OCI-LY7 (cell line): ENCODE data around the gene SCN8A. TPM values are rescaled to one million over a fixed set of nuclear protein-coding genes. Genes with fewer than 3 reads are reported as not detected.

Source experiments
- BruUV-seq: library from RNA; stranded (reverse); fragments of 400-500 nt; replicated peaks from 2 replicates; lab custom pipeline; 2021; lab: Mats Ljungman, UMichigan
- CTCF ChIA-PET: fragments of 300-600 bp; sonication (Branson Sonifier 250); formaldehyde crosslinking; loops from one replicate; lab custom pipeline; 2022; ENCODE audit warnings: antibody characterized with exemption; ENCODE audit not compliant: unreplicated experiment; lab: Charles Lee
- POLR2A ChIA-PET: fragments of 300-600 bp; sonication (Branson Sonifier 250); formaldehyde crosslinking; loops from one replicate; lab custom pipeline; 2022; ENCODE audit warnings: antibody characterized with exemption; lab: Charles Lee
- DNase-seq: peaks from one replicate; pipeline ENCODE4 v3.0.0-alpha.2; 2015; ENCODE audit warnings: low spot score
- H2AFZ ChIP-seq: fragments of 200-600 bp; sonication (generic), shearing (Covaris generic); 2 replicates; pipeline ENCODE4 v1.6.1; 2014; ENCODE audit warnings: mild to moderate bottlenecking, antibody characterized with exemption, low read length, moderate library complexity
- H3K27ac ChIP-seq: fragments of 200-600 bp; sonication (generic); 2 replicates; pipeline ENCODE4 v1.5.1; 2014; ENCODE audit warnings: mixed run types, low read depth, mild to moderate bottlenecking, moderate library complexity, low read length, inconsistent platforms; ENCODE audit not compliant: poor library complexity, severe bottlenecking
- H3K36me3 ChIP-seq: fragments of 200-600 bp; sonication (generic); 2 replicates; pipeline ENCODE4 v1.6.1; 2014; ENCODE audit warnings: mild to moderate bottlenecking, antibody characterized with exemption, low read length, moderate library complexity, mixed read lengths; ENCODE audit not compliant: insufficient read depth
- H3K4me1 ChIP-seq: fragments of 200-600 bp; sonication (generic); 2 replicates; pipeline ENCODE4 v1.5.1; 2014; ENCODE audit warnings: mild to moderate bottlenecking, low read length; ENCODE audit not compliant: insufficient read depth, poor library complexity, severe bottlenecking
- H3K4me2 ChIP-seq: fragments of 200-600 bp; sonication (generic); 2 replicates; pipeline ENCODE4 v1.6.1; 2014; ENCODE audit warnings: mild to moderate bottlenecking, low read length
- H3K4me3 ChIP-seq: fragments of 200-600 bp; sonication (generic); 2 replicates; pipeline ENCODE4 v1.5.1; 2014; ENCODE audit warnings: mild to moderate bottlenecking, low read depth, low read length; ENCODE audit not compliant: poor library complexity, severe bottlenecking
- H3K79me2 ChIP-seq: fragments of 200-600 bp; sonication (generic); 2 replicates; pipeline ENCODE4 v1.6.1; 2016; ENCODE audit warnings: low read depth, mild to moderate bottlenecking, low read length, moderate library complexity, mixed read lengths; ENCODE audit not compliant: insufficient read depth
- H3K9me2 ChIP-seq: fragments of 200-600 bp; sonication (generic); 2 replicates; pipeline ENCODE4 v1.6.1; 2016; ENCODE audit warnings: mild to moderate bottlenecking, low read length, mixed read lengths; ENCODE audit not compliant: insufficient read depth
- H3K9me3 ChIP-seq: fragments of 200-600 bp; sonication (generic); 2 replicates; pipeline ENCODE4 v1.6.1; 2014; ENCODE audit warnings: mild to moderate bottlenecking, mixed run types, low read length, mixed read lengths
- H4K20me1 ChIP-seq: fragments of 200-600 bp; sonication (generic); 2 replicates; pipeline ENCODE4 v1.6.1; 2014; ENCODE audit warnings: mild to moderate bottlenecking, antibody characterized with exemption, low read length, moderate library complexity, mixed read lengths; ENCODE audit not compliant: insufficient read depth
- CTCF ChIP-seq: fragments of 200-600 bp; sonication (generic); conservative IDR thresholded peaks from 2 replicates; pipeline ENCODE4 v1.5.1; 2014; ENCODE audit warnings: mild to moderate bottlenecking, antibody characterized with exemption, low read length, moderate library complexity, mixed read lengths
- EZH2phosphoT487 ChIP-seq: fragments of 200-600 bp; sonication (generic); IDR thresholded peaks from 2 replicates; pipeline ENCODE4 v1.6.1; 2018; ENCODE audit warnings: low read depth, borderline replicate concordance, mild to moderate bottlenecking, mixed run types, antibody characterized with exemption, low read length, moderate library complexity, mixed read lengths
- intact Hi-C: fragments of 100-400 bp; cut with micrococcal nuclease; formaldehyde crosslinking; loops from one replicate; pipeline ENCODE4 v1.10.0; 2022; ENCODE audit not compliant: unreplicated experiment
- total RNA-seq, 2 experiments: library from RNA; depleted of rRNA in 1 of 2; stranded (reverse); fragments of >200 nt in 1 of 2; shearing (Covaris generic) in 1 of 2; gene quantifications; 2 replicates each; pipeline ENCODE4 v1.2.3, GENCODE V29; 2014 to 2022

Gene SCN8A
- total RNA-seq, 2 experiments from 2014 or later, result 0.88 to 2.6 TPM

GRCh38 chr12:51705450-51705849, 114.4 kb downstream of the SCN8A start:
- no peak for DNase-seq
- H2AFZ ChIP-seq, result no peak overlapping the region
- no peak overlapping the region for H3K4me2 ChIP-seq
- no peak overlapping the region for H3K27ac ChIP-seq
- intact Hi-C loops, result no loop called here
- ChIA-PET CTCF (no interaction called here), POLR2A (no interaction called here)
- H3K4me1 ChIP-seq, result no peaks in the 10 kb centered on the region
- BruUV-seq, result no TSS peak
- H4K20me1 ChIP-seq, result no peaks in the 10 kb centered on the region
- H3K4me3 ChIP-seq, result no peak overlapping the region
- H3K9me2 ChIP-seq, result no peaks in the 10 kb centered on the region
- TF ChIP-seq CTCF (no peak), EZH2phosphoT487 (no peak)
- H3K9me3 ChIP-seq, result no peaks in the 10 kb centered on the region
- no peaks in the 10 kb centered on the region for H3K36me3 ChIP-seq
- H3K79me2 ChIP-seq, result no peaks in the 10 kb centered on the region

- no TSS peak for BruUV-seq
- no peaks in the 10 kb centered on the region for H3K4me1 ChIP-seq
- intact Hi-C loops, result no loop called here
- no peak overlapping the region for H2AFZ ChIP-seq
- H4K20me1 ChIP-seq, result no peaks in the 10 kb centered on the region
- no peak overlapping the region for H3K4me3 ChIP-seq
- H3K79me2 ChIP-seq, result no peaks in the 10 kb centered on the region
- DNase-seq, result no peak
- no peaks in the 10 kb centered on the region for H3K9me3 ChIP-seq
- no peaks in the 10 kb centered on the region for H3K36me3 ChIP-seq
- no peak overlapping the region for H3K27ac ChIP-seq
- CTCF ChIA-PET, result no interaction called here
- no peaks in the 10 kb centered on the region for H3K9me2 ChIP-seq
- TF ChIP-seq CTCF, result no peak
- TF ChIP-seq EZH2phosphoT487, result no peak
- H3K4me2 ChIP-seq, result no peak overlapping the region
- POLR2A ChIA-PET, result no interaction called here
Observed at GRCh38 chr12:51706206-51706605, 115.2 kb downstream of the SCN8A start.

- BruUV-seq, result no TSS peak
- ChIA-PET POLR2A (no interaction called here), CTCF (no interaction called here)
- Histone ChIP-seq H3K4me2 (no peak overlapping the region), H2AFZ (no peak overlapping the region), H3K36me3 (no peaks in the 10 kb centered on the region), H3K27ac (no peak overlapping the region), H3K9me2 (no peaks in the 10 kb centered on the region), H3K4me3 (no peak overlapping the region), H3K79me2 (no peaks in the 10 kb centered on the region), H3K4me1 (no peaks in the 10 kb centered on the region), H4K20me1 (no peaks in the 10 kb centered on the region), H3K9me3 (no peaks in the 10 kb centered on the region)
- TF ChIP-seq CTCF (no peak), EZH2phosphoT487 (no peak)
- intact Hi-C loops, result no loop called here
- DNase-seq, result no peak
Observed at GRCh38 chr12:51714666-51715065, 123.6 kb downstream of the SCN8A start.
